ENCODE data around the gene WWP2.

WWP2 gene

GRCh38 chr16:69932228-69932627, 170.1 kb downstream of the WWP2 start:
- H3K4me3 Mint-ChIP-seq: no peak overlapping the region
- no peak overlapping the region for H3K27ac Mint-ChIP-seq
- peaks cover 9% of the 10 kb centered on the region for H3K36me3 Mint-ChIP-seq (ENCODE audit: low read depth)
- H3K4me1 Mint-ChIP-seq: no peaks in the 10 kb centered on the region
- no peaks in the 10 kb centered on the region for H3K9me3 Mint-ChIP-seq
- ATAC-seq (no peak), DNase-seq (no peak)
- no peaks in the 10 kb centered on the region for H3K27me3 Mint-ChIP-seq

GRCh38 chr16:69932691-69933392, 170.7 kb downstream of the WWP2 start:
- Mint-ChIP-seq H3K27me3 (no peaks in the 10 kb centered on the region), H3K27ac (no peak overlapping the region)

DNA sequence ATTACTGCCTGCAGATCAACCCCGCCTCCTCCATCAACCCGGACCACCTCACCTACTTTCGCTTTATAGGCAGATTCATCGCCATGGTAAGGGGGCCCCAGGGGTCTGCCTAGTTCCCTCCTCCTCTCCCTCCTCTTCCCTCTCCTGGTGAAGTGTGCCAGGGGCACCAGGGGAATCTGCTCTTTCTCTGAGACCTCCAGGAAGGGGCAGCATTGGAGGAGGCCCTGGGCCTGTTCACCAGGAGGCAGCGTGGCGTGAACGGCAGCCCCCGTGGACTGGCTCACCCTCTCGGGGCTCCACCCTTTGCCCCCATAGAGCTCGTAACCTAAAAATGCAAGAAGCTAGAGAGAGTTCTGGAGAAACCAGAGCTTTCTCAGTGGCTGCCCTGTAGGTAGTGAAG, 171.9 kb downstream of the WWP2 start:
- no peaks in the 10 kb centered on the region for H3K9me3 Mint-ChIP-seq
- H3K27ac Mint-ChIP-seq: no peak overlapping the region
- ATAC-seq: no peak
- no peaks in the 10 kb centered on the region for H3K27me3 Mint-ChIP-seq
- H3K36me3 Mint-ChIP-seq (ENCODE audit: low read depth): peaks cover 9% of the 10 kb centered on the region
- DNase-seq: no peak
- no peaks in the 10 kb centered on the region for H3K4me1 Mint-ChIP-seq
- H3K4me3 Mint-ChIP-seq: no peak overlapping the region

More at GRCh38 chr16:69932691-69933392, 170.7 kb downstream of the WWP2 start:
- no peaks in the 10 kb centered on the region for H3K9me3 Mint-ChIP-seq
- DNase-seq: no peak
- no peaks in the 10 kb centered on the region for H3K4me1 Mint-ChIP-seq
- no peak for ATAC-seq
- peaks cover 9% of the 10 kb centered on the region for H3K36me3 Mint-ChIP-seq (ENCODE audit: low read depth)
- no peak overlapping the region for H3K4me3 Mint-ChIP-seq

GRCh38 chr16:69934751-69935150, 172.6 kb downstream of the WWP2 start:
- Mint-ChIP-seq H3K9me3 (no peaks in the 10 kb centered on the region), H3K4me1 (no peaks in the 10 kb centered on the region), H3K27ac (no peak overlapping the region), H3K36me3 (ENCODE audit: low read depth) (peaks cover 9% of the 10 kb centered on the region), H3K4me3 (no peak overlapping the region), H3K27me3 (no peaks in the 10 kb centered on the region)
- ATAC-seq (no peak), DNase-seq (no peak)

DNA sequence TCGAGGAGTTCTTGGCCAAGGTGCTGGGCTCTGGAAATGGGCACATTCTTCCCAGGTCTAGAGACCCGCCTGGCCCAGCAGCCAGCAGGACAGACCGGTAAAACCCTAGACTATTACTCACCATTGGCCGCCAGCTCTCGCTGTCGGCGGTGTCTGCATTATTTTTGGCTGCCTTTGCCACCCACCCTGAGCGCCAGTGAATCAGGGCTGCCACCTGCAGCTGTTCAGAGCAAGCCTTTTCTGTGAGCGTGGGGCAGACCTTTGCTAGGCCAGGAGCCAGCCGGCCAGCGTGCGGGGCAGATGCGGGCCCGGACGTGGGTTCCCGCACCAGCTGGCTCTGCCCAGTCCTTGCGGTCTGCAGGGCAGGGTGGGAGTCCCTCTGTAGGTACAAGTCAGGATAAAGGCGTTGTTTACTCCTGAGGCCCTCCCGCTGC, 173.2 kb downstream of the WWP2 start:
- Mint-ChIP-seq H3K4me1 (no peaks in the 10 kb centered on the region), H3K27me3 (no peaks in the 10 kb centered on the region), H3K4me3 (no peak overlapping the region), H3K27ac (no peak overlapping the region), H3K9me3 (no peaks in the 10 kb centered on the region), H3K36me3 (ENCODE audit: low read depth) (peaks cover 9% of the 10 kb centered on the region)
- ATAC-seq (no peak), DNase-seq (no peak)

DNA sequence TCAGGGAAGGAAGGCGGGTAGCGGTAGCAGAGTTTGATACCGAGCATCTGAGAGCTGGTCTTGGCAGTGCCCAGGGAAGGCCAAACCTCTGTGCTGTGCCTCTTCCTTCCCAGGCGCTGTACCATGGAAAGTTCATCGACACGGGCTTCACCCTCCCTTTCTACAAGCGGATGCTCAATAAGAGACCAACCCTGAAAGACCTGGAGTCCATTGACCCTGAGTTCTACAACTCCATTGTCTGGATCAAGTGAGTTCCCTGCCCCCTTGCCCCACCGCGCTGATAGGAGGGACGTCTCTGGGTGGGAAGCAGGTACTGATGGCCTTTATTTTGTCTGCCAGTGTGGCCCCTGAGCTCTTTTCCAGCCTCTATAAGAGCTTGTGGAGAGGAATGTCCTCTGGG, 173.6 kb downstream of the WWP2 start:
- DNase-seq: no peak
- Mint-ChIP-seq H3K27ac (no peak overlapping the region), H3K27me3 (no peaks in the 10 kb centered on the region), H3K4me3 (no peak overlapping the region), H3K4me1 (no peaks in the 10 kb centered on the region), H3K36me3 (ENCODE audit: low read depth) (peaks cover 9% of the 10 kb centered on the region), H3K9me3 (no peaks in the 10 kb centered on the region)
- no peak for ATAC-seq

DNA sequence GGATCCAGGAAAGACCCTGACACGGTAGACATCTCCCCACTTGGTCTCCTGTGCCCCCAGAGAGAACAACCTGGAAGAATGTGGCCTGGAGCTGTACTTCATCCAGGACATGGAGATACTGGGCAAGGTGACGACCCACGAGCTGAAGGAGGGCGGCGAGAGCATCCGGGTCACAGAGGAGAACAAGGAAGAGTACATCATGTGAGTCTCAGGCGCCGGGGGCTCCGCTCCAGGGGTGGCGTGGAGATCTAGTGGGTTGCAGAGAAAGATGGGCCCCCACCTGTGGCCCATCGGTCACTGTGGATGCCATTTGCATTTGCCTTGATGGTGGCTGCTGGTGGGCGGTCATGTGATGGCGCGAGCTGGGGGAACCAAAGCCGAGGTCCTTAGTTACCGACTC, 174.1 kb downstream of the WWP2 start:
- ATAC-seq (no peak), DNase-seq (no peak)
- no peaks in the 10 kb centered on the region for H3K9me3 Mint-ChIP-seq
- no peak overlapping the region for H3K4me3 Mint-ChIP-seq
- H3K36me3 Mint-ChIP-seq (ENCODE audit: low read depth): peaks cover 9% of the 10 kb centered on the region
- H3K27ac Mint-ChIP-seq: no peak overlapping the region
- no peaks in the 10 kb centered on the region for H3K27me3 Mint-ChIP-seq
- H3K4me1 Mint-ChIP-seq: no peaks in the 10 kb centered on the region

- Mint-ChIP-seq H3K36me3 (ENCODE audit: low read depth) (peaks cover 9% of the 10 kb centered on the region), H3K27ac (no peak overlapping the region), H3K4me3 (no peak overlapping the region), H3K9me3 (no peaks in the 10 kb centered on the region), H3K4me1 (no peaks in the 10 kb centered on the region), H3K27me3 (no peaks in the 10 kb centered on the region)
- no peak for ATAC-seq
- no peak for DNase-seq
These were observed 174.6 kb downstream of the WWP2 start for GRCh38 chr16:69936751-69937211.

GRCh38 chr16:69937465-69937951, 175.4 kb downstream of the WWP2 start:
- peaks cover 9% of the 10 kb centered on the region for H3K36me3 Mint-ChIP-seq (ENCODE audit: low read depth)
- no peaks in the 10 kb centered on the region for H3K27me3 Mint-ChIP-seq
- no peaks in the 10 kb centered on the region for H3K9me3 Mint-ChIP-seq
- no peaks in the 10 kb centered on the region for H3K4me1 Mint-ChIP-seq
- H3K27ac Mint-ChIP-seq: no peak overlapping the region
- no peak for DNase-seq
- no peak for ATAC-seq
- no peak overlapping the region for H3K4me3 Mint-ChIP-seq

DNA sequence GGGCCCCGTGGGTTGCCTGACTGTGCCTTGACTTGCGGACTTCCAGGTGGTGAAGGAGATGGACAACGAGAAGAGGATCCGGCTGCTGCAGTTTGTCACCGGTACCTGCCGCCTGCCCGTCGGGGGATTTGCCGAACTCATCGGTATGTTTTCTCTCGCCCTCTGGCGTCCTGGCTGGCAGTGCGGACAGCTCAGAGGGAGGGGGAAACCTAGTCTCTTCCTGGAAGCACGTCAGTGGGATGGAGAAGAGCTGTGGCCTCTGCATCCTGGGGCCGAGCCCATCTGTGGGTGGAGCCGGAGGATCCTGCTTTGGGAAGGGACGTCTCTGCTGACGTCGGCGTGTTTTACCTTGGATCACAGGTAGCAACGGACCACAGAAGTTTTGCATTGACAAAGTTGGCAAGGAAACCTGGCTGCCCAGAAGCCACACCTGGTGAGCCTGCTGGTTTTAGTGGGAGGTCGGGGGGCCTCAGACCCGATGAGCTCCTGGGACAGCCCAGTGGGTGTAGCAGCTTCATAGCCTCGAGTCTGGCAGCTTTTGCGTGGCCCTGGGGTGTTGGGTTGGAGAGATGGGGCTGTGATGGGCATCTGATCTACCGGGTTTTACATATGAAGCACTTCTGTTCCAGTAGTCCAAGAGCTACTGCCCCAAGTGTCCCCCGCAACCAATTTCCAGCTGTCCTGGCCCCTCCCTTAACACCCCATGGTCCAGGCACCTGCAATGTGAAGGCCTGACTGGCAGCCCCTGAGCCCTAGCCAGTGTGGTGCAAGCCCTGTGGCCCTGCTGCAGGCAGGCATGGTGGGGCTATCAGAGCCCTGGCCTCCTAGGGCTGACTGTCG, 177.1 kb downstream of the WWP2 start:
- Mint-ChIP-seq H3K27ac (no peak overlapping the region), H3K4me1 (no peaks in the 10 kb centered on the region), H3K36me3 (ENCODE audit: low read depth) (peaks cover 3% of the 10 kb centered on the region), H3K4me3 (no peak overlapping the region), H3K9me3 (no peaks in the 10 kb centered on the region), H3K27me3 (no peaks in the 10 kb centered on the region)
- ATAC-seq (no peak), DNase-seq (no peak)

DNA sequence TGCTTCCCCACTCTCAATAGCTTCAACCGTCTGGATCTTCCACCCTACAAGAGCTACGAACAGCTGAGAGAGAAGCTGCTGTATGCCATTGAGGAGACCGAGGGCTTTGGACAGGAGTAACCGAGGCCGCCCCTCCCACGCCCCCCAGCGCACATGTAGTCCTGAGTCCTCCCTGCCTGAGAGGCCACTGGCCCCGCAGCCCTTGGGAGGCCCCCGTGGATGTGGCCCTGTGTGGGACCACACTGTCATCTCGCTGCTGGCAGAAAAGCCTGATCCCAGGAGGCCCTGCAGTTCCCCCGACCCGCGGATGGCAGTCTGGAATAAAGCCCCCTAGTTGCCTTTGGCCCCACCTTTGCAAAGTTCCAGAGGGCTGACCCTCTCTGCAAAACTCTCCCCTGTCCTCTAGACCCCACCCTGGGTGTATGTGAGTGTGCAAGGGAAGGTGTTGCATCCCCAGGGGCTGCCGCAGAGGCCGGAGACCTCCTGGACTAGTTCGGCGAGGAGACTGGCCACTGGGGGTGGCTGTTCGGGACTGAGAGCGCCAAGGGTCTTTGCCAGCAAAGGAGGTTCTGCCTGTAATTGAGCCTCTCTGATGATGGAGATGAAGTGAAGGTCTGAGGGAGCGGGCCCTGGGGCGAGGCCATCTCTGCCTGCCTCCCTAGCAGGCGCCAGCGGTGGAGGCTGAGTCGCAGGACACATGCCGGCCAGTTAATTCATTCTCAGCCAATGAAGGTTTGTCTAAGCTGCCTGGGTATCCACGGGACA, 177.9 kb downstream of the WWP2 start:
- no peak overlapping the region for H3K4me3 Mint-ChIP-seq
- H3K27ac Mint-ChIP-seq: no peak overlapping the region
- no peaks in the 10 kb centered on the region for H3K9me3 Mint-ChIP-seq
- peaks cover 3% of the 10 kb centered on the region for H3K36me3 Mint-ChIP-seq (ENCODE audit: low read depth)
- no peaks in the 10 kb centered on the region for H3K4me1 Mint-ChIP-seq
- DNase-seq (no peak), ATAC-seq (no peak)
- H3K27me3 Mint-ChIP-seq: no peaks in the 10 kb centered on the region

DNA sequence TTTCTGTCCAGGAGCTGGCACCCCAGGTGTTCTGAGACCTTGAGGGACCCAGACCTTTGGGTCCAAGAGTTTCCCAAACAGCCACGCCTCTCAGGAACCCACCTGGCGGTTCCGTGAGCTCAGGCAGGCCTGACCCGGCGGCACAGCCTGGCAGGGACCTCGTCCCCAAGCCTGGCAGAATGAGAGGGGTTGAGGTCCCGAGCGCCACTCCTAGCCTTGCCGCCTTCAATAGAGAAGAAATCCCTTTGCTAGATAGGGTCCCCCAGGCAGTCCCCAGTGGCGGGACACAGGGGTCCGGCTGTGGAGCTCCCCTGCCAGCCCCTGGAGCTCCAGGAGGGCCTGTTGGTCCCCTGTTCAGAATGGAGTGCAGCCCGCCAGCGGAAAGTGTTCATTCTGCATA, 178.5 kb downstream of the WWP2 start:
- no peaks in the 10 kb centered on the region for H3K27me3 Mint-ChIP-seq
- H3K4me1 Mint-ChIP-seq: no peaks in the 10 kb centered on the region
- no peak overlapping the region for H3K4me3 Mint-ChIP-seq
- H3K9me3 Mint-ChIP-seq: no peaks in the 10 kb centered on the region
- DNase-seq (no peak), ATAC-seq (no peak)
- H3K27ac Mint-ChIP-seq: no peak overlapping the region
- H3K36me3 Mint-ChIP-seq (ENCODE audit: low read depth): peaks cover 3% of the 10 kb centered on the region

GRCh38 chr16:69941251-69942098, 179.3 kb downstream of the WWP2 start:
- H3K36me3 Mint-ChIP-seq (ENCODE audit: low read depth): no peaks in the 10 kb centered on the region
- no peaks in the 10 kb centered on the region for H3K9me3 Mint-ChIP-seq
- ATAC-seq: no peak
- H3K4me1 Mint-ChIP-seq: no peaks in the 10 kb centered on the region
- no peak for DNase-seq
- no peak overlapping the region for H3K4me3 Mint-ChIP-seq
- no peak overlapping the region for H3K27ac Mint-ChIP-seq
- H3K27me3 Mint-ChIP-seq: no peaks in the 10 kb centered on the region

- H3K4me1 Mint-ChIP-seq: no peaks in the 10 kb centered on the region
These were observed 180.0 kb downstream of the WWP2 start for GRCh38 chr16:69942099-69942491.

More at GRCh38 chr16:69942099-69942491, 180.0 kb downstream of the WWP2 start:
- H3K36me3 Mint-ChIP-seq (ENCODE audit: low read depth): no peaks in the 10 kb centered on the region
- no peak for DNase-seq
- no peak overlapping the region for H3K4me3 Mint-ChIP-seq
- no peaks in the 10 kb centered on the region for H3K27me3 Mint-ChIP-seq
- no peak overlapping the region for H3K27ac Mint-ChIP-seq
- no peaks in the 10 kb centered on the region for H3K9me3 Mint-ChIP-seq
- no peak for ATAC-seq

Measured in activated naive CD8-positive, alpha-beta T cell treated with anti-CD3 and anti-CD28 coated beads, Interleukin-2, amount 50 U/mL, for 24 hours (primary cell).